ENCODE data around the gene SLC25A34.

Gene SLC25A34

DNA sequence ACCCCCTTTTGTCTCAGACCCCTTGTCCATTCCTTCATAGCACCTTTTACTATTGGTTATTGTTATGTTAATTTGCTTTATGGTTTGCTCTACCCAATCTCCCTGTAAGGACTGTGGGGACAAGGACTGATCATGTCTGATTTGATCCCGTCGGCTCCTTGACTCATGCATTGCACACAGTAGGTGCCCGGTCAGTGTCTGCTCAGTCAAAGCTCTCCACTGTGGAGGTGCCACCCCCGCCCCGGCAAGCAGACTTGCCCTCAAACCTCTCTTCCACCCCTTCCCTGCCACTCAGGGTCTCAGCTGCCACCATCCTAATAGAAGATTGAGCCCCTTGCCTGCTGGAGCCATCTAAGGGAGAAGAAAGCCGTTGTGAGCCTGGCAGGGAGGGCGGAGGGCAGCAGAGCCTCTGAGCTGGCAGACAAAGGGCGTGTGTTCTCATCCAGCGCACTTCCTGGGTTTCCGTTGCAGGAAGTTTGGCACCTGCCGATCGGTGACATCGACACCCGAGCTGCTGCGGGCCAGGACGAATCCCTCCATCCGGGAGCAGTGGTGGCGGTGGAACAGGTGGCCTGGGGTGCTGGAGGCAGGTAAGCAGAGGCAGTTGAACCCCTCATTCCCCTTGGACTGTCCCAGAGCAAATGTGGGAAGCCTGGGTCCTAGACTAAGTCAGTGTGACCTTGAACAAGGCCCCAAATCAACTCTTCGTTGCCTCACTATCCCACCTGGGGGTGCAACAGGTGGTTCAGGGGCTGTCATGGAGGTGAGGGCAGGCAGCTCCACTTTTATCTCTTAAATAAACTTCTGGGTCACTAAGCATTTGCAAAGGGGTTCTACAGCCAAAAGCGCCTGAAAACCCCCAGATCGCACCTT, 20.3 kb downstream of the SLC25A34 start:
- no peak for DNase-seq

DNA sequence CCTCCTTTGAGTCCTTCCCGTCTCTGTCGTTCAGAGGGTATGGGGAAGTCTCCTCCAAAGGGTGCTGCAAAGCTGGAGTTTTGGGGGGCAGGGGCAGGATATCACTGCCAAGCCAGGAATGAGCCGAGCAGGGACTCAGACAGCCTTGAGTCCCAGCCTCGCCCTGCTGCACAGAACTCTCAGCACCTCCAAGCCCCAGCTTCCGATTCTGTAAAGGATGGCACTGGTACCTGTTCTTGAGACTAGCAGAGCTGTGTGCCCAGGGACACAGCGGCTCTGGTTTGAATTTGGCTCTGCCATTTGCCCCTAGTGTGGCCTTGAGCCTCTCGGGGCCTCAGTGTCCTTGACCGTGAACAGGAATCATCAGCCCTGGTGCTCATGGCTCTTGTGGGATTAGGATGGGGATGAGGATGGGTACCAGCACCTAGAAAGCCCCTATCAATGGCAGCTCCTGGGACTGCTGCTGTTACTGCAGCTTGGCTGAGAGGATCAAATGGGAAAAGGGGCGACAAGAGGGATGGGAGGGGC, 21.0 kb downstream of the SLC25A34 start:
- no peak for DNase-seq

DNA sequence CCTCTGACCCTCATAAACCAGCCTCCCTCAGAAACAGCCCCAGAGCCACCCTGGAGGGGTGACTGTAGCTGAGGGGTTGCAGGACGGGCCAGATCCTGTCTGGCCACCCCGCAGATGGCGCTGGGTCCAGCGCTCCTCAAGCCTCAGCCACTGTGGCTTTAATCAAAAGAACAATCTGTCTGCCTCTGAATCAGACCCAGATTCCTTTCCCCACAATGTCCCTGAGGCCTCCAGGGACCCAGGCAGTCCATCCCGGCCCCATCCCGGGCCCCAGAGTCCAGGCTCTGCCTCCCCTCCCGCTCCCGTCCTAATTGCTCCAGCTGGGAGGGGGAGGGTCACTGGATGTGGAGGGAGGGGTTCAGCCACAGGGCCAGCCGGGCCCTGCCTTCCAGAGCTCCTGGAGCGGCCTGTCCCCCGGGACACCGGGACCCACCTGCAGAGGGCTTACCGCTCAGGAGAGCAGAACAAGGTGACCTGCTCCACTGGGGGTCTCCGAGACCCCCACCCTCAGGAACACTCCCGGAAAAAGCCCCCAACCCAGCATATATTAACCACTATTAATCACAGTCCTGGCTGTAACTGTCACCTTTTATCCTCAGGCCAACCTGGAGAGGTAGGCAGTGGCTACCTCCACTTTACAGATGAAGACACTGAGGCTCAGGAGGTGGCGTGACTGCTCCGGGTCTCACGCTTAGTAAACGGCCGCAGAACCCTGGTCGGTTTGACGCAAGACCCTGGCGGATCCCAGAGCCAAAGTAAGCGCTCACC, 21.7 kb downstream of the SLC25A34 start:
- no peak for DNase-seq

DNA sequence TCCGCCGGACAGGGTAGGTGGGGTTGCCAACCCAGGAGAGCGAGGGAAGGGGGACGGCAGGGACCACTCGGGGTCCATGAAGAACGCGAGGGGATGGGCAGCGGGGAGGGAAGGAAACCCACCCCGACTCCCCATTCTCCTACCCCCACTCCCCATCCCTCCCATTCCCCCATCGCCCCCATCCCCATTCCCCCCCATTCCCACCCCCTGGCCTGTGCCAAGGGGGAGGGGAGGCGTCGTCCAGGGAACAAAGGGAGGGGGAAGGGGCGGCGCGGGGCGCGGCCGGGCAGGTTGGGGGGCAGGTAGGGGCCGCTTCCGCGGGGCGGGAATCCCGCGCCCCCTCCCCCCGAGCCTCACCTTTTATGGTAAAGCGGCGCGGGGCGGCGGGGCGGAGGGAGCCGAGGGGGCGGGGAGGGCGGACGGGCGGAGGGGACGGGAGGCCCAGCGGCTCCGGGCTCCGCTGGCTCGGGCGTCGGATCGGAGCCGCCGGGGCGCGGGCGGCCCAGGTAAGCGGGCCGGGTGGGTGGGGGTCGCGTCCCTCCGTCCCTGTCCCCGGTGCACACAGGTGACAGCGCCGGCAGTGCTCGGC, 22.4 kb downstream of the SLC25A34 start, which contains the start of gene FBLIM1:
FBLIM1 (plus strand) TSS at position 453 of the 589 bp plus-strand sequence. CDS start 6,189 bp downstream, outside the sequence.
- DNase-seq = no peak

DNA sequence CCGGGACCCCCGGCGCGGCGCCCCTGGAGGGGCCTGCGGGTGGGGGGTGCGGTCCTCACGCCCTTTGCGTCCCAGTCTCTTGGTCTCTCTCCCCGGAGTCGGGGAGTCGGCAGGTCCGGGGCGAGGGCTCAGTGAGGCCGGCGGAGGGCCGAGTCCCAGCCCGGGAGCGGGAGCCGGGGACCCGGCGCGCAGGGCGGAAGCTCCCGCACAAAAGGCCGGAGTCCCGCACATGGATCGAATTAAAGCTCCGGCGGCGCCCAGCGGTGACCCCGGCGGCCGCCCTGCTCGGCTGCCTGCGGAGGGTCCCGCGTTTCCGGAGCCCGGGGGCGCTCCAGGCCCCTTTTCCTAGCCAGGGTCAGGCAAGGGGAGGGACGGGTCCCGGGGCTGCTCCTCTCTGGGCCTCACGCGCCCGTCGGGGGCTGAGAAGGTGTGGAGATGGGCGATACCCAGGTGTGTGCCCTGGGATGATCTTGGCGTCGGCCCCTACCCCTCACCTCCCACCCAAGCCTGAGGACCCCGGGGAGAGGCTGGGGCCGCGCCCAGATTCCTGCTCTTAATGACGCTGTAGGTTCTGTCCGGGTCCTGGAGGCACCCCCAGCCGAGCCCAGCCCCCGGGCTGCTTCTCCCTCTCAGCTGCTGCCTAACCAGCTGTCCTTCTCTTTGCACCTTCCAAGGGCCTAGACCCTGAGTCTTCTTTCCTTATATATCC, 23.0 kb downstream of the SLC25A34 start:
- DNase-seq = no peak

DNA sequence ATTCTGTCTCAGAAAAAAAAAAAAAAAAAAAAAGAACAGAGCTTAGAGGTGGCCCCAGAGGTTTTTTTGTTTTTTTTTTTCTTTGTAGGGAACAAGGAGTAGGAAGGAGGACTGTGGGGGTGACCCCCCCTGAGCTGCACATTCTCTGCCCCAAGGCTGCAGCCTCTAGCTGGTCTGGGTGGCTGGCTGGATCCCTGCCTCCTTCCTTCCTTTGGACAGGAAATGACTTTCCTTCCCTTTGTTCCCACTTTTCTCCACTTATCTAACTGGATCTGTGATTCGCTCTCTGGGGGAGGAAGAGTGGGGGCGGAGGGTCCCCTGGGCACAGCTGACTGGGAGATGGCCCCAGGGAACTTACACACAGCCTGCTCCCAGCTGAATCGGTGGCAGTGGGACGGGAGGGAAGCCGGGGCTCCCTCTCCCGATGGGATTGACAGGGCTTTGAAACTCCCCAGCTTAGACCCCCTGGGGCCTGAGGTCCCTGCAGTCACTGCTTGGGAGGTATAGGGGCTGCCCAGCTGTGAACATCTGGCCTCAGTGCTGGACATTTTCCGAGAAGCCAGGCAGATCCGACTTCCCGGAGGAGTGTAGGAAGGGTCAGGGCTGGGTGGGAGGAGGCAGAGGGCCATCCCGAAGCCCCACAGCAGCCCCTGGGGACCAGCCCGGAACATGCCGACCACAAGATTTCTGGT, 24.6 kb downstream of the SLC25A34 start:
- DNase-seq = no peak

DNA sequence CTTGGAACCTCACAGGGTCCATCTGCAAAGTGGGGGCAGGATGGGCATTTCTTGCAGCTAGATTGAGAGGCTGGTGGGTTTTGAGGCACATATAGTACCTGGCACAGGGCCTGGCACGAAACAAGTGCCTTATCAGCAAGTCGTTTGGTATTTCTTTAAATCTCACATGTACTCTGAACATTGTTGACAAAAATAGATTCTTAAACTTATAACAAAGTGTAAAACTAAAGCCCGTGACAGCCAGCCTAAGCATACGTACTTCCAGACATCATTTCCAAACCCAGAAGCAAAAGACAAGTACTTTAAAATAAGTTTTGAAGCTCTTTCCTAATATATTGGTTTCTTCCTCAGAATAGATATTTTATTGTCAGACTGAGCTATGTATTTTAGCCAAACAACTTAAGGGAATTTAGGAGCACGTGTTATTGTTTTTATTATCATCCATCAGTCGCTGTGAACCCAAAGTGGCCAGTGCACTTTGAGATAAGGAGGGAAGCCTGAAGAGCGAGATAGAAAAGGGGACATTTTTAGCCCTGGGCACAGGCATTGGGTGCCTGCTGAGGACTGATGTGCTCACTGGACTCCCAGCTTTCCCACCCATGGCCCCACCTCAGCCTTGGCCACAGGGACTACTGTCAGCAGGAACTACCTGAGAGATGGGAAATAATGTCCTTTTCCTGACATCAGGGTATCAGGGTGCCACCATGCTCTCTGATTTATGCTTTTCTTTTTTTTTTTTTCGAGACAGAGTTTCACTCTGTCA, 25.5 kb downstream of the SLC25A34 start:
- DNase-seq = no peak

DNA sequence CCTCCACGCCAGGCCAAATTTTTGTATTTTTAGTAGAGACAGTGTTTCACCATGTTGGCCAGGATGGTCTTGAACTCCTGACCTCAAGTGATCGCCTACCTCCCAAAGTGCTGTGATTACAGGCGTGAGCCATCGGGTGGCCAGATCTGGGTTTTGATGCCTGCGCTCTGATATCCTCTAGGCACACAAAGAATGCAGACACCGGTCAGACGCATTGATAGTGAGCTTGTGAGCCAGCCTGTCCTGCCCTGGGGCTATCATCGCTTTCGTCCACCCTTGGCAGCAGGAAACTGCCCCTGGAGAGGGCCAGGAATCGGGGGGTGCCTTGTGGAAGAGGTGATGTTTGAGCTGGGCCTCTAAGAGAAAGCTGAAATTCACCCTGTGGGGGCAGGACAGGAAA, 26.5 kb downstream of the SLC25A34 start:
- DNase-seq = no peak

DNA sequence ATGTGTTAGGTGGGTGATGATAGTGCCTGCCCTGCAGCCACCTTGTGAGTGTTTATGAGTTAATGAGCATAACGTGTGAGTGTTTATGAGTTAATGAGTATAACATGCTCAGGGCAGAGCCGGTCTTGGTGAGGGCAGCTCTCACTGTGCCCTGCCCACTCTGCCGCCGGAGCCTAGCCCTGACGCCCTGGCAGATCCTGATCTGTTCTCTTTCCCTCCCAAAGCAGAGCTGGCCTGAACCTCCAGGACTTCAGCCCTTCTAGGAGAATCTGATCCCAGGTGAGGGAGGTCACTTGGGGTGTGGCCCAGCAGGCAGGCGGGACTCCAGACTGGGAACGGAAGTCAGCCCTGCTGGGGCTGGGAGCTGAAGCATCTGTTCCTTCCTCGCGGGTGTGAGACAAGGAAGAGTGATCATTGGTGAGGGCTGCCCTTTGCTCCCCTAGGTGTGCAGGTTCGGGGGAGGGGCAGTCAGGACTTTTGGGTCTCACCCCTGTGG, 28.3 kb downstream of the SLC25A34 start:
- DNase-seq = no peak

DNA sequence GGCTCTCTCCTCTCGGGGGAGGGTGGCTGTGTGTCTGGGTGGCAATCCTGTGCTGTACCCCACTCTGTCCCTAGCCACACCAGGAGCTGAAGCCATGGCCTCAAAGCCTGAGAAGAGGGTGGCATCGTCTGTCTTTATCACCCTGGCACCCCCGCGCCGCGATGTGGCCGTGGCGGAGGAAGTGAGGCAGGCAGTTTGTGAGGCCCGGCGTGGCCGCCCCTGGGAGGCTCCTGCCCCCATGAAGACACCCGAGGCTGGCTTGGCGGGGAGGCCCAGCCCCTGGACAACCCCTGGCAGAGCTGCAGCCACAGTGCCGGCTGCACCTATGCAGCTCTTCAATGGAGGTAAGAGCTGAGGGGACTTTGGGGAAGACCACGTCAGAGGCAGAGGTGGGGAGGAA, 28.8 kb downstream of the SLC25A34 start:
- DNase-seq = no peak

DNA sequence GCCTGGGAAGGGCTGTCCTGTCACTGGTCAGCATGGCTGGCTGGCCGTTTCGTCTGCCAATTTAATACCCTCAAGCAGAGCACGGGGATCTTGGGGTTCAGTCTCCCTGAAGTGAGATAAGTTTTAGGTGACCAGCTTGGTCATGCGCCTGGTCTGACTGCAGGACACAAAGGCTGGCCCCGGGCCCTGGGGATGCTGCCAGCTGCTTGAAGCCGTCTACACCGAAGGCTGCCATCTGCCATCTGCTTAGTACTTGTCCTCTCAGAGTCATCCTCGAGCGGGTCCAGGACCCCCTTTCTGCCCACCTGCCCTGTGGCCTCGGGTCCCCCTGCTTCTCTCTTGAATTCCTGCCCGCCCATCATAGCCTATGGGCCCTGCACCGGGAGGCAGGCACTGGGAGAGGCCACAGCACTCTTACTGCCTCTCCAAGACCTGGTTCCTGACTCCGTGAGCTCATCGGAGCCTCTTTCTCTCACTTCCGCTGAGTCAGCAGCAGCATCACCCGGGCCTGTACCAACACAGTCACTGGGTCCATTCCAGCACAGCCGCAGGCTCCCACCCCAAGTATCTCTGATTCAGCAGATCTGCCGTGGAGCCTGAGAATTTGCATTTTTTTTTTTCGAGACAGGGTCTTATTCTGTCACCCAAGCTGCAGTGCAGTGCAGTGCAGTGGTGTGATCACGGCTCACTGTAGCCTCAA, 29.6 kb downstream of the SLC25A34 start:
- DNase-seq = no peak

DNA sequence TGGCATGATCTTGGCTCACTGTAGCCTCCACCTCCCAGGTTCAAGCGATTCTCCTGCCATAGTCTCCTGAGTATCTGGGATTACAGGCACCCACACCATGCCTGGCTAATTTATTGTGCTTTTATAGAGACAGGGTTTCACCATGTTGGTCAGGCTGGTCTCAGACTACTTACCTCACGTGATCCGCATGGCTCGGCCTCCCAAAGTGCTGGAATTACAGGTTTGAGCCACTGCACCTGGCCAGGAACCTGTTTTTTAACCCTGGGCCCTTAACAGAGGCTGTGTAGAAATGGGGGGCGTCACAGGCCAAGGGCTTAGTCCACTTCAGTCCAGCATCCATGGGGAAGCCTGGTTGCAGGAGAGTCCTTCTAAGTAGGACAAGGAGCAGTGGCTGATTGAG, 31.9 kb downstream of the SLC25A34 start:
- no peak for DNase-seq

DNA sequence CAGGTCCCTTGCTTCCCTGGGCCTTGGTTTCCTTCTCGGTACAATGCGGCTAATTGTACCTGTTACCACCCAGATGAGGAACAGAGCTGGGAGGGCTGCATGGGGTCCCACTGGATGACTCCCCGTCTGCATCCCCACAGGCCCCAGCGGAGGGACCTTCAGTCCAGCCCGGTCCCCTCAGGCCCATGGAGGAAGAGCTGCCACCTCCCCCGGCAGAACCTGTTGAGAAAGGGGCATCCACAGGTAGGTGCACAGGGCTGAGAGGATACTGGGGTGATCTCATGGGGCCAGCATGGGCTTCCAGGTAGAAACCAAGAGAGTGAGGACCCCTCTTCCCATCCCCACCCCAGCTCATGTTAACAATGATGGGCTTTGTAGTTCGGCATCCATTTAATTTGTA, 32.3 kb downstream of the SLC25A34 start:
- DNase-seq = no peak

DNA sequence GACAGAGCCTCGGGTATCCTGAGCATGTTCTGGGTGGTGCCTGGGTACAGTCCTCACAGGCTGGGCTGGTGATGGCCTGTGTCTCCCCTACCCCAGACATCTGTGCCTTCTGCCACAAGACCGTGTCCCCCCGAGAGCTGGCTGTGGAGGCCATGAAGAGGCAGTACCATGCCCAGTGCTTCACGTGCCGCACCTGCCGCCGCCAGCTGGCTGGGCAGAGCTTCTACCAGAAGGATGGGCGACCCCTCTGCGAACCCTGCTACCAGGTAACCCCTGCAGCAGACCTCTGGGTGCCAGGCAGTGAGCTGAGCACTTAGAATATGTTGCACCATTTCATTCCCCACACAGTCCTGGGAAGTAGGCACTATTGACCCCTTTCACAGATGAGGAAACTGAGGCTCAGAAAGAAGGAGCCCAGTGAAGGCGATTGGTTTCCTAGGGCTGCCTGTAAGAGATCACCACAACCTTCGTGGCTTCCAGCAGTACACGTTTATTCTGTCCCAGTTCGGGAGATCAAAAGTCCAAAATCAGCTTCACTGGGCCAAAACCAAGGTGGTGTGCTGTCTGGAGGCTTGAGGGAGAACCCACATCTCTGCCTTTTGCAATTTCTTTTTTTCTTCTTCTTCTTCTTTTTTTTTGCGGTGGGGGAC, 34.4 kb downstream of the SLC25A34 start:
- no peak for DNase-seq

DNA sequence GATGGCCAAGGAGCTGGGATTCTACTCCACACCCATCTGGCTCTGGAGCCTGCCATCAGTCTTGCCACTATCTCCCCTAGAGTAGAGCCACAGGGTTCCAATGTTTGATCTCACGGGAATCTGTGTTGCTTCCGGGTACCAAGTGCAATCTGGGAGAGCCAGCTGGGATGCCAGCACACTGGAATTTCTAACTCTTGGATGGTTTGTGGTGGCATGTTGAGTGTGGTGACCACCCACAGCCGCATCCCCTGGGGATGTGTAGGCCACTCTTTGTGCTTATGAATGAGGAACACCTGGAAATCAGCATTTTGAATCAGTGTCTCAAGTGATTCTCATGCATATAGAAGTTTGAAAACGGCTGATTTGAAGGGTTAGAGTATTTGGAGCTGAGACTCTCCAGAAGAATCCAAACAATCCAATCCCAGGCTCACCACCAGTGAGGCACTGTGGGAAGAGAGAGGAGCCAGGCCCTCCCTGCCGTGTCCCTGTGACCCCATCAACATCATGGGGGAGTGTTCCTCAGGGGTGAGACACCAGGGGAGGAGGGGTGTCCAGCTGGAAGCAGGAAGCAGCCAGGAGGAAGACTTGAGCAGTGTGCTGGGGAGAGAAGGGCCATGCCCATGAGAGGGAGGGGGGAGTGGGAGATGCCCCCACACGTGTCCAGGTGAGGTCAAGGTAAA, 35.9 kb downstream of the SLC25A34 start:
- DNase-seq = no peak

DNA sequence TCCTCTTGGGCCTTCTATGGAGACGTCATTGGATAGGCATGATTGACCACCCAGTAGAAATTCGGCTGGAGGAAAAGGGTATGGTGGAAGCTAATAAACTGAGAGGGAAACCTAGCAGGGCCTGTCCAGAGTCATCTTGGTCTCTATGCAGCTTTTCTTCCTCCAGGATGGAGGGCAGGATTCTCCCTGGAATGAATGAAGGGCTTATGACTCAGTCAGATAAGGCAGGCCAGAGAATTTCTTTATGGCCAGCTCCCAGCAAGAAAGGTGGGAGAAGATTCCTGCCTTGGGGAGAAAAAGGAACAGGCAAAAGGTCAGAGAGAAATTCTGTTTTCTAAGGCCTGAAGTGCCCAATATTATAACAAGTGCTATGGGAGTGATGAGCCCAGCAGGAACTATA, 39.6 kb downstream of the SLC25A34 start:
- DNase-seq = no peak

DNA sequence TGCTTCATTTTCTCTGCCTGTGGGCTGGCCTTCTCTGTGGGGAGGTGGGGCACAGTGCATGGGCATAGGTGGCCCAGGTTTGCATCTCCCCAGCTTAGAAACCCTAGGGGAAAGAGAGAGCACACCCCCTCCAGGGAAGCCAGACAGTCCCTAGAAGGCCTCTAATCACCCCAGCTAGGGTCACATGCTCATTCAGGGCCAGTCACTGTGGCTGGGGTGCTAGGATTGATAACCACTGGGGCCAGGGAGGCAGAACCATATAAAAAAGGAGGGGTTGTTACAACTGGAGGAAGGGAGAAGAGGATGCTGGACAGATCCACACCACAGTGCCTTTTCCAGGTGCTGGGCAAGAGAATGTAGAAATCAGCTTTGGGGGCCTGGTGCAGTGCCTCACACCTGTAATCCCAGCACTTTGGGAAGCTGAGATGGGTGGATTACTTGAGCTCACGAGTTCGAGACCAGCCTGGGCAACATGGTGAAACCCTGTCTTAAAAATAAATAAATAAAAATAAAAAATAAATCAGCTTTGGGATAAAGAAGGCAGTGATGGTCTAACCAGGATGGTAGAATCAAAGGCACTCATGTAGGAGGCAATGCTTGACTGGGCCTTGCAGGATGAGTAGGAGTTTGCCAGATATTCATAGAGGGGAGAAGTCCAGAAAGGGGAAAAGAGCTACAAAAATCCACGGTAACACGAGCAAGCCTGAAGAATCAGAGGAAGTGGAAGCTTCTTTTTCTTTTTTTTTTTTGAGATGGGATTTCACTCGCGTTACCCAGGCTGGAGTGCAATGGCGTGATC, 42.0 kb downstream of the SLC25A34 start:
- DNase-seq = no peak

DNA sequence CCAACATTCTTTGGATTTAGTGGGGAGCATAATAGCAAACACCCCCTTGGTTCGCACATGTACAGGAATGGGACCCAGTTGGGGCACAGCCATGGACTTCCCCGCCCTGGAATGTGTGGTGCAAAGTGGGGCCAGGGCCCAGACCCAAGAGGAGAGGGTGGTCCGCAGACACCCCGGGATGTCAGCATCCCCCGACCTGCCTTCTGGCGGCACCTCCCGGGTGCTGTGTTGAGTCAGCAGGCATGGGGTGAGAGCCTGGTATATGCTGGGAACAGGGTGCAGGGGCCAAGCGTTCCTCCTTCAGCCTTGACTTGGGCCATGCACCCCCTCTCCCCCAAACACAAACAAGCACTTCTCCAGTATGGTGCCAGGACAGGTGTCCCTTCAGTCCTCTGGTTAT, 49.6 kb downstream of the SLC25A34 start:
- DNase-seq = no peak

DNA sequence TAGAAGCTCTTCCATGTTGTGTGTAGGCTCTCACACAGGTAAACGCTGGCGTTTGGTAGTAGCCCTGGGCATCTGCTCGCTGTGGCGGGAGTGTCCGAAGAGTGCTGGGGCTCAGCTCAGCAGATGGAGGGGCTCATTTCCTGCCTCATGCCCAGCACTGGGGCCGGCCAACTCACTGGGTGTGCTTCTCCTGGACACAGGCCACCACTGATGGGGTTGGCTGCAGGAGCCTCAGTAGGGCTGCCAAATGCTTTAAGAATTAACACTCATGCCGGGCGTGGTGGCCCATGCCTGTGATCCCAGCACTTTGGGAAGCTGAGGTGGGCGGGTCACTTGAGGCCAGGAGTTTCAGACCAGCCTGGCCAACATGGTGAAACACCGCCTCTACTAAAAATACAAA, 50.5 kb downstream of the SLC25A34 start:
- DNase-seq = no peak

Data from activated gamma-delta T cell treated with Interleukin-2 at 50 U/mL for 16 hours (primary cell).